NCI-H526 (cell line): ENCODE results near the gene PLAAT4.
"Not testable (repeated sequence)": the region's sequence is repeated elsewhere in the genome, so short reads cannot be mapped to it uniquely, and the experiment has no call there.

ENCODE experiments used
- DNase-seq, 2 experiments: peaks; one replicate each; lab custom pipeline; 2025; lab: John Stamatoyannopoulos, UW

The PLAAT4 gene

DNA sequence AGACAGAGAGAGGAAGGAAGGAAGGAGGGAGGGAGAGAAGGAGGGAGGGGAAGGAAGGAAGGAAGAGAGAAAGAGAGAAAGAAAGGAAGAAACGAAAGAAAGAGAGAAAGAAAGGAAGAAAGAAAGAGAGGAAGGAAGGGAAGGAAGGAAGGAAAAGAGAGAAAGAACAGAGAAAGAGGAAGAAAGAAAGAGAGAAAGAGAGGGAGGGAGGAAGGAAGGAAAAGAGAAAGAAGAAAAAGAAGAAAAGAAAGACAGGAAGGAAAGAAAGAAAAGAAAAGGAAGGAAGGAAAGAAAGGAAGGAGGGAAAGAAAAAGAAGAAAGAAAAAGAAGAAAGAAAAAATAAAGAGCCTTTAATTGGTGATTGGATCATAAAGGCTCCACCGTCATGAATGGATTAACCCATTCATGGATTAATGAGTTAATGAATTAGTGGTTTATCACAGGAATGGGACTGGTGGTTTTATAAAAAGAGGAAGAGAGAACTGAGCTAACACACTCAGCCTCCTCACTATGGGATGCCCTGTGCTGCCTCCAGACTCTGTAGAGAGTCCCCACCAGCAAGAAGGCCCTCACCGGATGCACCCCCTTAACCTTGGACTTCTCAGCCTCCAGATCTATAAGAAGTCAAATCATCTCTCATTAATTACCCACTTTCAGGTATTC, 35.5 kb downstream of the PLAAT4 start:
- DNase-seq, result no peak

GRCh38 chr11:63573881-63574855, 37.6 kb downstream of the PLAAT4 start:
- no peak for DNase-seq

GRCh38 chr11:63574856-63575602, 38.4 kb downstream of the PLAAT4 start:
- no peak for DNase-seq

GRCh38 chr11:63578882-63579281, 42.3 kb downstream of the PLAAT4 start:
- not testable (repeated sequence) for DNase-seq

- DNase-seq, result not testable (repeated sequence)
Observed at GRCh38 chr11:63581224-63581623, 44.6 kb downstream of the PLAAT4 start.

GRCh38 chr11:63583357-63583677, 46.7 kb downstream of the PLAAT4 start:
- peak; percentile 54 to 59 for DNase-seq

- DNase-seq, result no peak
Observed at GRCh38 chr11:63586451-63587166, 50.0 kb downstream of the PLAAT4 start.

GRCh38 chr11:63589000-63589399, 52.4 kb downstream of the PLAAT4 start:
- DNase-seq, result no peak

GRCh38 chr11:63590024-63590788, 53.6 kb downstream of the PLAAT4 start:
- no peak for DNase-seq

DNA sequence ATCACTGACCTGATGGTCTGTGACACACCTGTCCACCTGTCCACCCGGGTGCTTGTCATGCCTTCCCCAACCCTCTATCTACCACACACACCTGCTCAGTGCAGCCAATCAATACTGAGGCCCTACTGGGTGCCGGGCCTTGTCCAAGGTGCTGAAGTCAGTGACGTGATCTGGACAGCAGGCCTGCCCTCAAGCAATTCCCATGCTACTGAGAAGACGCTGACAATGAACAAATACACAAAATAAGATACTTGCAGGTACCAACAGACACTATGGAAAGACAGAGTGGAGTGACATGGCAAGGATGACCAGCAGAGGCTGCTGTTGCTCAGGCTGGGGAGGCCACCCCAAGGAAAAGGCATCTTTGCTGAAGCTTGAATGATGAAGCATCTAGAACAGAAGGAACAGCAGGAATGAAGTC, 56.4 kb downstream of the PLAAT4 start:
- DNase-seq, result peak in 1 of 2 experiments; percentile 52

DNA sequence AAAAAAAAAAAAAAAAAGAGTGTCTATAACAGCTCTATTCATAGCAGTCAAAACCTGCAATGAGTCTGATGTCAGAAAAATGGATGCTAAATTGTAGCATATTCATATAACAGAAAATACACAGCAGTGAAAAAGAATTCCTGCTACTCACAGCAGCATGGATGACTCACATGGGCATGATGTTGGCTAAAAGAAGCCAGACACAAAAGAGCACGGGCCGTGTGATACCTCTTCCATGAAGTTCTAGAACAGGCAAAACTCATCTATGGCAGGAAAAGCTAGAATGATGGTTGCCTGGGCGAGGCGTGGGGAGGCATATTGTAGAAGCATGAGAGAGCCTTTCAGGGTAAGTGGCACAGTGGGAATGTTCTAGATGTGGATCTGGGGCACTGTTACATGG, 58.7 kb downstream of the PLAAT4 start:
- DNase-seq, result no peak
